GM23248 (cell line): ENCODE data around the gene STAC.

ENCODE experiments used
- EZH2 ChIP-seq: fragments of 200-600 bp; sonication (generic); IDR thresholded peaks from 2 replicates; pipeline ENCODE4 v1.6.1; 2018; ENCODE audit warnings: antibody characterized with exemption, mild to moderate bottlenecking; ENCODE audit not compliant: insufficient read depth, poor library complexity, severe bottlenecking
- EZH2phosphoT487 ChIP-seq: fragments of 200-600 bp; sonication (generic); IDR thresholded peaks from 2 replicates; pipeline ENCODE4 v1.6.1; 2018; ENCODE audit warnings: antibody characterized with exemption, moderate library complexity, mild to moderate bottlenecking, low read depth; ENCODE audit not compliant: insufficient read depth

- no peak for TF ChIP-seq EZH2
- TF ChIP-seq EZH2phosphoT487, result no peak
These were observed 48.2 kb upstream of the STAC start for GRCh38 chr3:36332139-36332538.
